ENCODE measurements around the gene MMRN1. TPM values are rescaled to one million over a fixed set of nuclear protein-coding genes. Genes with fewer than 3 reads are reported as not detected.

The MMRN1 gene
- total RNA-seq, 4 donors from 2014 or later = 3.0 to 27.9 (median 8.0) TPM

DNA sequence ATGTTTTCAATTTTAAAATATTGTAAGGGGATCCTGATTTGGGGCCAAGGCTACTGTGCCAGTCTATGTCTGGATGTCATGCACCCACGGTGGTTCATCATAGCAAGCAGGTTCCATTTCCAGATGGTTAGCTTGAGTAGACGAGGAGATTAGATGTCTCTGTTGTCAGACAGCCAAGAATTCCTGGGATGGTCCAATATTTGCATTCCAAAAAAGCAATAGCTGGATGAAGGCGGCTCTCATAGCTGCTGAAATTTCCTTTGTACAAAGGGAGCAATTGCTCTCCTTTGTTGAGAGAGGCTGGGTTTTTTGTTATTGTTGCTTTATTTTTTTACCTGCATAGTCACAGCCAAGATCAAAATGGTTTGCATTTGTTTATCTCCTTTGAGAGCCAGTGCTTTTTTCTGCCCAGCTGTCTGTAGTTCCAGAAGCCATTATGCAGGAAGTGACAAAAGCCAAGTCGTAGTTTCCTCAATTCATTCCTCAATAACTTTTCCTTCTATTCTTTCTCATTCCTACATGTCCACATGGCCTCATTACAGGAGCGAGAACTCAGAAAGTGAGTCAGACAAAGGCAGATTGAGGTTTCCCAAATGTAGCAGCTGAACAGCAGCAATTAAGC is 107.9 kb downstream of the MMRN1 start:
- WGBS, 2 donors (ENCODE audit: low coverage in 1 of 2) = 50 to 59% methylated on average over 2 to 5 of the region's 5 CpGs
- no peak for DNase-seq
- no peaks in the 10 kb centered on the region for H3K4me1 ChIP-seq
- H3K9me3 ChIP-seq = no peaks in the 10 kb centered on the region
- no peak overlapping the region for H3K4me3 ChIP-seq
- intact Hi-C loops (cut with DNase I; ENCODE audit: low total_unique reads) = no loop called here
- H3K27me3 ChIP-seq = no peaks in the 10 kb centered on the region
- TF ChIP-seq POLR2AphosphoS5 (IDR thresholded peaks at IDR 0.05) = no peak
- TF ChIP-seq EP300 (IDR thresholded peaks at IDR 0.05; ENCODE audit: low read depth) = no peak
- TF ChIP-seq, protein P1, sequence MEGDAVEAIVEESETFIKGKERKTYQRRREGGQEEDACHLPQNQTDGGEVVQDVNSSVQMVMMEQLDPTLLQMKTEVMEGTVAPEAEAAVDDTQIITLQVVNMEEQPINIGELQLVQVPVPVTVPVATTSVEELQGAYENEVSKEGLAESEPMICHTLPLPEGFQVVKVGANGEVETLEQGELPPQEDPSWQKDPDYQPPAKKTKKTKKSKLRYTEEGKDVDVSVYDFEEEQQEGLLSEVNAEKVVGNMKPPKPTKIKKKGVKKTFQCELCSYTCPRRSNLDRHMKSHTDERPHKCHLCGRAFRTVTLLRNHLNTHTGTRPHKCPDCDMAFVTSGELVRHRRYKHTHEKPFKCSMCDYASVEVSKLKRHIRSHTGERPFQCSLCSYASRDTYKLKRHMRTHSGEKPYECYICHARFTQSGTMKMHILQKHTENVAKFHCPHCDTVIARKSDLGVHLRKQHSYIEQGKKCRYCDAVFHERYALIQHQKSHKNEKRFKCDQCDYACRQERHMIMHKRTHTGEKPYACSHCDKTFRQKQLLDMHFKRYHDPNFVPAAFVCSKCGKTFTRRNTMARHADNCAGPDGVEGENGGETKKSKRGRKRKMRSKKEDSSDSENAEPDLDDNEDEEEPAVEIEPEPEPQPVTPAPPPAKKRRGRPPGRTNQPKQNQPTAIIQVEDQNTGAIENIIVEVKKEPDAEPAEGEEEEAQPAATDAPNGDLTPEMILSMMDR (IDR thresholded peaks at IDR 0.05) = no peak
- TF ChIP-seq POLR2A (IDR thresholded peaks at IDR 0.05) = no peak
- in situ Hi-C loops (cut with MboI; ENCODE audit: low pct_ligation_motif_present in 1 of 4, low pct_unique_long_range_greater_than_20kb in 1 of 4, low sequenced_read_pairs in 3 of 4) = no loop called here
- no peaks in the 10 kb centered on the region for H3K36me3 ChIP-seq
- H3K27ac ChIP-seq = no peak overlapping the region

Other genes starting within 250 kb of the MMRN1 start
- gene SNCA, start 57.7 kb upstream of the MMRN1 start, total RNA-seq = 1 to 10 TPM; 2.2 to 7.8 (median 4.0) TPM
- 10 to 100 TPM; 13.3 to 54.6 (median 34.0) TPM for gene CCSER1, start 232.5 kb downstream of the MMRN1 start, total RNA-seq

All from transverse colon (tissue), 4 donors.